Measurements from ENCODE around the gene RBM20.

DNA sequence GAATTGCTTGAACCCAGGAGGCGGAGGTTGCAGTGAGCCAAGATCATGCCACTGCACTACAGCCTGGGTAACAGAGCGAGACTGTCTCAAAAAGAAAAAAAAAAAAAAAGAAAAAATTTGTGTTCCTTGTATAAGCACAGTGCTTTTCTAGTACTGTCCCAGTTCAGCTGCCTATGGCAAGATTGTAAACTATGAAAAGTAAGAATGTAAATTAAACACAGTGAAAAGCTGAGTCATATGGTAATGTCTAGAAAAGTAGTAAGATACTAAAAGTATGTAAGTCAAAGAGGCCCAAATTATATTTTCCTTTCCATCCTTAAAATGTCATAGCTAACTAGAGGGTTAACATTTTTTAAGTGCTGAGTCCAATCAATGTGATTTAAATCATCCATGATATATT is 42.8 kb downstream of the RBM20 start:
- TF ChIP-seq, protein P1, sequence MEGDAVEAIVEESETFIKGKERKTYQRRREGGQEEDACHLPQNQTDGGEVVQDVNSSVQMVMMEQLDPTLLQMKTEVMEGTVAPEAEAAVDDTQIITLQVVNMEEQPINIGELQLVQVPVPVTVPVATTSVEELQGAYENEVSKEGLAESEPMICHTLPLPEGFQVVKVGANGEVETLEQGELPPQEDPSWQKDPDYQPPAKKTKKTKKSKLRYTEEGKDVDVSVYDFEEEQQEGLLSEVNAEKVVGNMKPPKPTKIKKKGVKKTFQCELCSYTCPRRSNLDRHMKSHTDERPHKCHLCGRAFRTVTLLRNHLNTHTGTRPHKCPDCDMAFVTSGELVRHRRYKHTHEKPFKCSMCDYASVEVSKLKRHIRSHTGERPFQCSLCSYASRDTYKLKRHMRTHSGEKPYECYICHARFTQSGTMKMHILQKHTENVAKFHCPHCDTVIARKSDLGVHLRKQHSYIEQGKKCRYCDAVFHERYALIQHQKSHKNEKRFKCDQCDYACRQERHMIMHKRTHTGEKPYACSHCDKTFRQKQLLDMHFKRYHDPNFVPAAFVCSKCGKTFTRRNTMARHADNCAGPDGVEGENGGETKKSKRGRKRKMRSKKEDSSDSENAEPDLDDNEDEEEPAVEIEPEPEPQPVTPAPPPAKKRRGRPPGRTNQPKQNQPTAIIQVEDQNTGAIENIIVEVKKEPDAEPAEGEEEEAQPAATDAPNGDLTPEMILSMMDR (IDR thresholded peaks at IDR 0.05) = no peak
- TF ChIP-seq EZH2 (IDR thresholded peaks at IDR 0.05) = no peak

Data from neural progenitor cell (in vitro differentiated cells).